Mucosa of descending colon (tissue), 3 donors: Measurements from ENCODE around the gene SGSM2. TPM values are rescaled to one million over a fixed set of nuclear protein-coding genes. Genes with fewer than 3 reads are reported as not detected.

Experiments used
- ATAC-seq: fragments of 200-7000 bp; cut with Tn5 transposase; one replicate; pipeline ENCODE4 v1.9.1; 2020; ENCODE audit warnings: mild to moderate bottlenecking, moderate library complexity
- DNase-seq, 3 donors: peaks; one replicate each; pipeline ENCODE4 v3.0.0-alpha.2; 2020
- H3K36me3 ChIP-seq: fragments of 200-600 bp; one replicate; pipeline ENCODE4 v1.8.0; 2021; ENCODE audit warnings: low read depth, mild to moderate bottlenecking
- H3K4me1 ChIP-seq: fragments of 200-600 bp; one replicate; pipeline ENCODE4 v1.8.0; 2021; ENCODE audit warnings: low read depth, mild to moderate bottlenecking
- H3K4me3 ChIP-seq: fragments of 200-600 bp; one replicate; pipeline ENCODE4 v1.8.0; 2021; ENCODE audit warnings: mild to moderate bottlenecking
- H3K9me3 ChIP-seq: fragments of 200-600 bp; one replicate; pipeline ENCODE4 v1.8.0; 2021; ENCODE audit warnings: mild to moderate bottlenecking
- intact Hi-C, 2 donors: fragments of 100-400 bp; cut with DNase I in 1 of 2; cut with micrococcal nuclease in 1 of 2; formaldehyde crosslinking; loops; one replicate each; pipeline versions ENCODE4 v1.11.0 to v1.11.1; 2022; cut with DNase I, micrococcal nuclease
- total RNA-seq, 3 donors: library from RNA; stranded (reverse); fragmentation: NEBNext Ultra II Directional in 2 of 3; extraction: Animal tissue kit (Norgen Biotek cat#: 25700) in 2 of 3; gene quantifications; one replicate each; pipeline versions ENCODE4 v1.2.1 to v1.2.4, GENCODE V29; 2021 to 2023
- TF ChIP-seq, protein P1 (sequence below): fragments of 200-600 bp; IDR thresholded peaks from one replicate; pipeline ENCODE4 v1.8.0; 2022; ENCODE audit warnings: antibody characterized with exemption, mild to moderate bottlenecking
- donor health status: DM: no; HTN: no; CAD: no; lungs with moderate emphysema.
- donor health status: DM: no; HTN: no; CAD: no.
- donor health status: DM: no; HTN: yes; CAD: no.

Gene SGSM2
- total RNA-seq, 3 donors from 2014 or later, result 29.1 to 57.9 (median 30.2) TPM

DNA sequence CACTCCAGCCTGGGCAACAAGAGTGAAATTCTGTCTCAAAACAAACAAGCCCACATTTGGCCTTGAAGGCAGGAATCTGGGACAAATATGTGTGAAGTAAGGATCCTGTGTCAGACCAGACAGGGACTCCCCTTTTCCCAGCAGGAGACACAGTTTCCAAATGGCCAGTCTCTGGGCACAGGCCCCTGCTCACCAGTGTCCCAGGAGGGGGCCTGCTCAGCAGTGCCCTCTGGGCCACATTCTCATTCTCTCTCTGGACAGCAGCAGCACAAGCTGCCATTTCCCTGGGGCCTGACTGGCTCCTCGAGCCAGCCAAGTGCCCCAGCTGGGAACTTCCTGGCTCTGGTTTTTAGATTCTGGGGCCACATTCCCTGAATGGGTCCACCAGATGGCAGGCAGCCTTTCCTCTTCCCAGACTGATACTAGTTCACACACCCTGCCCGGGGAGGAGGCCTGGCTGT is 75.3 kb downstream of the SGSM2 start:
- peaks cover 8% of the 10 kb centered on the region for H3K4me1 ChIP-seq
- no peaks in the 10 kb centered on the region for H3K36me3 ChIP-seq
- H3K9me3 ChIP-seq, result no peaks in the 10 kb centered on the region
- TF ChIP-seq, protein P1, sequence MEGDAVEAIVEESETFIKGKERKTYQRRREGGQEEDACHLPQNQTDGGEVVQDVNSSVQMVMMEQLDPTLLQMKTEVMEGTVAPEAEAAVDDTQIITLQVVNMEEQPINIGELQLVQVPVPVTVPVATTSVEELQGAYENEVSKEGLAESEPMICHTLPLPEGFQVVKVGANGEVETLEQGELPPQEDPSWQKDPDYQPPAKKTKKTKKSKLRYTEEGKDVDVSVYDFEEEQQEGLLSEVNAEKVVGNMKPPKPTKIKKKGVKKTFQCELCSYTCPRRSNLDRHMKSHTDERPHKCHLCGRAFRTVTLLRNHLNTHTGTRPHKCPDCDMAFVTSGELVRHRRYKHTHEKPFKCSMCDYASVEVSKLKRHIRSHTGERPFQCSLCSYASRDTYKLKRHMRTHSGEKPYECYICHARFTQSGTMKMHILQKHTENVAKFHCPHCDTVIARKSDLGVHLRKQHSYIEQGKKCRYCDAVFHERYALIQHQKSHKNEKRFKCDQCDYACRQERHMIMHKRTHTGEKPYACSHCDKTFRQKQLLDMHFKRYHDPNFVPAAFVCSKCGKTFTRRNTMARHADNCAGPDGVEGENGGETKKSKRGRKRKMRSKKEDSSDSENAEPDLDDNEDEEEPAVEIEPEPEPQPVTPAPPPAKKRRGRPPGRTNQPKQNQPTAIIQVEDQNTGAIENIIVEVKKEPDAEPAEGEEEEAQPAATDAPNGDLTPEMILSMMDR, result no peak
- peak; percentile 52 for ATAC-seq
- DNase-seq, result peak in 1 of 3 donors; percentile 37
- H3K4me3 ChIP-seq, result no peak overlapping the region
- intact Hi-C loops, result no loop called here

DNA sequence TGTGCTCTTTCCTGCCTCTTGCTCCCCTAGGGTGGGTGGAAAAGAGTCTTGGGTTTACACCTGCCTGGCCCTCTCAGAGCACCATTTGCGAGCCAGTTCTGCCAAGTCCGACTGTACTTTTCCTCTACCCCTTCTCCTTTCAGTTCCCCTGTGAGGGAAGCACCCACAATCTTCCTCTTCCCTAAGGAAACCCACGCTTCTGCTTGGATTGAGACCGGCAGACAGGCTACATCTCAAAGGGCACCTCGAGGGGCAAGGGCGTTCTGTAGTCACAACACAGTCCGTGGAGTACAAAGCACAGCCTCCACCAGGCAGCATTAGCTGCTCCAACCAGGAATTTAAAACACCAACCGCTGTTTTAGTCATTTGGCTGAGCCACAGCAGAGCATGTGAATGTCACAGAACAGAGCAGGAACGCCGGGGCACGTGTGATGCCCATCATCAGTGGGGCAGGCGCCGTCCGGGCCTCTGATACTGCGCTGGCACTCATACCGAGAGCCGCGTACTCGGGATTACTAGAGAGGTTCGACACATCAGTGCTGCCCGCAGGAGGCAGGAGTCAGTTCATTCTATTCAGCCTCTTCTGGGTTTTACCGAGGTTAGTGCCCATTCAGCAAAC is 77.3 kb downstream of the SGSM2 start:
- ATAC-seq (no peak), DNase-seq (no peak)
- peaks cover 4% of the 10 kb centered on the region for H3K4me1 ChIP-seq
- H3K9me3 ChIP-seq, result no peaks in the 10 kb centered on the region
- TF ChIP-seq, protein P1, result no peak
- intact Hi-C loops, result loop anchor here in 1 of 2 donors (5.0 kb wide), 1 partner anchor 32 kb away; no protein-coding TSS in a partner anchor
- H3K36me3 ChIP-seq, result no peaks in the 10 kb centered on the region
- no peak overlapping the region for H3K4me3 ChIP-seq

DNA sequence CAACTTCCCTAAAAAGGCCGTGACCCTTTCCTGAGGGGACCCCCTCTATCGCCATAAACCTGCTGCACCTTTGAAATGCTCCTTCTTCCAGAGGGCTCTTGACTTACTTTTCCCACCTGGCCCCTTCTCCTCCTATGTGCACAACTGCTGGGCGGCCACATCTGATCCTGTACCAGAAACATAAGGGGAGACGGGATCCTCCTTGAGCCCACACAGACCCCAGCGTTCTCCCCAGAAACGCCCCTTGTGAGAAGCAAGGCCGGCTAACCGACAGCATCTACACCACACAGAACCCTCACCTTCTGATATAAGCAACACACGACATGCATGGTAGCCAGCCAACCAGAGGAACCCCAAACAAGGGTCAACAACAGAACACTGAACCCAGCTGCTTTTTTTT is 77.8 kb downstream of the SGSM2 start:
- H3K36me3 ChIP-seq, result no peaks in the 10 kb centered on the region
- ATAC-seq (no peak), DNase-seq (no peak)
- H3K9me3 ChIP-seq, result no peaks in the 10 kb centered on the region
- peaks cover 4% of the 10 kb centered on the region for H3K4me1 ChIP-seq
- intact Hi-C loops, result loop anchor here in 1 of 2 donors (5.0 kb wide), 1 partner anchor 33 kb away; no protein-coding TSS in a partner anchor
- no peak overlapping the region for H3K4me3 ChIP-seq
- TF ChIP-seq, protein P1, result no peak

DNA sequence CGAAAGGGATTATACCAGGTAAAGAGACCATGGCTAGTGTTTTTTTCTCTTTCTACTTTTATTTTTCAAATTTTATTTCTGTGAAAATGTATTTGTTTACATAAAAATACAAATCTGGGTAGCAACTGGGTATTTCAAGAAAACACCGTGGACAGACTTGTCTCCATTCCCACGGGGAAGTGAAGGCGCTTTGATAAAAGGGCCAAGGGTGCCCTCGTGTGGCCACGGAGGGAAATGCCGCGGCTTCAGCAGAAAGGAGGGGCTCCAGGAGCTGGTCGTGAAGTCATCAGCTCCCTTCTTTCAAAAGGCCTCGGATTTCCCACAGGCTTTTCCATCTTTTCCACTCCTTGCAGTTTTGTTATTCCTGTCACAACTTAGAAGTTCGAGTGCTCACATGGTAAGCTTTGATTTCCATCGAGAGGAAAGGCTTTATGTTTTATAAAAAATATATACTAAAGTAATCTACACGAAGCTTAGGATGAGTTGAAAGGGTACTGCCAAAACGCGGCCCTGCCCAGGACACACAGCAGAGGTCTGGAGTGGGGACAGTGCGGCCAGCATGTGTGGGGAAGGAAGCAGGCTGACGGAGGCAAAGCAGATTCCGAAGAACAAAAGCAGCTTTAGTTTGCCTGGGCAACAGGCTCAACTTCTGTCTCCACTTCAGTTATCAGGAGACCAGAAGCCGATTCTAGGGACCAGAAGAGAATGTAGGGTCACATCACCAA is 78.9 kb downstream of the SGSM2 start:
- intact Hi-C loops, result loop anchor here (2.0 to 5.0 kb wide), 2 partner anchors 33 to 34 kb away; no protein-coding TSS in a partner anchor
- no peaks in the 10 kb centered on the region for H3K9me3 ChIP-seq

DNA sequence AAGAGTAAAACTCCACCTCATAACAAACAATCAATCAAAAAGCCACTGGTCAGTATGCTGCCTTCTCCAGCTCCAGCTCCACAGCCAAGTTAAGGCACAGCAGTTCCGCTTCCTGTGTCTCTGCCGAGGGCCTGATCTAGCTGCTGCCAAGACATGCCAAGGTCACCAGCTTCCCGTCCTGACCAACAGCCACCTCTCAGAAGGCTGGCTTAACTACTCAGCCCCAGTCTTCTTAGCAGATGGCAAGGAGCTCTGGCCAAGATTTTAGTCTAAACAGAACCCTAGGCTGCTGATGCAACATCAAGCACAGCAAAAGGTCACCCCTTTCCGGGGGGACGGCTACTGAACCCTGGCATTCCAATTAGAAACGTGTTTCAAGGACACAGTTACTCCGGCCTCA is 81.3 kb downstream of the SGSM2 start:
- H3K36me3 ChIP-seq, result no peaks in the 10 kb centered on the region
- ATAC-seq, result no peak
- intact Hi-C loops, result loop anchor here in 1 of 2 donors (5.0 kb wide), 1 partner anchor 36 kb away; no protein-coding TSS in a partner anchor
- no peak overlapping the region for H3K4me3 ChIP-seq
- peak in 1 of 3 donors; percentile 25 for DNase-seq
- no peaks in the 10 kb centered on the region for H3K9me3 ChIP-seq
- H3K4me1 ChIP-seq, result peaks cover 4% of the 10 kb centered on the region
- TF ChIP-seq, protein P1, result no peak

More for the DNA sequence above, 78.9 kb downstream of the SGSM2 start:
- DNase-seq (peak; percentile 87 to 96 (median 94)), ATAC-seq (peak; percentile 94)
- Histone ChIP-seq H3K36me3 (no peaks in the 10 kb centered on the region), H3K4me1 (peaks cover 4% of the 10 kb centered on the region), H3K4me3 (no peak overlapping the region)
- TF ChIP-seq, protein P1, result peak; percentile 98
